Mesendoderm (in vitro differentiated cells): ENCODE results near the gene RNF130.

Source experiments
- DNase-seq: peaks from one replicate; pipeline ENCODE4 v3.0.0; 2013
- H2AK5ac ChIP-seq: 2 replicates; pipeline ENCODE4 v1.6.1; 2013; ENCODE audit warnings: low read length, inconsistent platforms
- H2BK120ac ChIP-seq: 2 replicates; pipeline ENCODE4 v1.6.1; 2013; ENCODE audit warnings: low read depth, mild to moderate bottlenecking, low read length, moderate library complexity, mixed read lengths
- H2BK15ac ChIP-seq: replicated peaks from 2 replicates; pipeline ENCODE4 v1.6.1; 2013; ENCODE audit warnings: low read depth, mild to moderate bottlenecking, moderate library complexity
- H2BK5ac ChIP-seq: 2 replicates; pipeline ENCODE4 v1.6.1; 2013; ENCODE audit warnings: low read length, inconsistent platforms
- H3K18ac ChIP-seq: 2 replicates; pipeline ENCODE4 v1.6.1; 2013; ENCODE audit warnings: mild to moderate bottlenecking, low read length, mixed read lengths
- H3K23ac ChIP-seq: one replicate; pipeline ENCODE4 v1.6.1; 2013; ENCODE audit warnings: low read length
- H3K27ac ChIP-seq: 2 replicates; pipeline ENCODE4 v1.5.1; 2013; ENCODE audit warnings: low read depth, mild to moderate bottlenecking, inconsistent platforms, low read length, moderate library complexity
- H3K27me3 ChIP-seq: 2 replicates; pipeline ENCODE4 v1.6.1; 2013; ENCODE audit warnings: low read length, control low read depth, mild to moderate bottlenecking, inconsistent platforms; ENCODE audit not compliant: insufficient read depth, poor library complexity
- H3K36me3 ChIP-seq: 2 replicates; pipeline ENCODE4 v1.6.1; 2013; ENCODE audit warnings: low read length, inconsistent platforms; ENCODE audit not compliant: control insufficient read depth, insufficient read depth
- H3K4ac ChIP-seq: one replicate; pipeline ENCODE4 v1.6.1; 2013; ENCODE audit warnings: low read depth, mild to moderate bottlenecking, low read length, moderate library complexity
- H3K4me1 ChIP-seq: 2 replicates; pipeline ENCODE4 v1.6.1; 2013; ENCODE audit warnings: low read depth, low read length, inconsistent platforms; ENCODE audit not compliant: control insufficient read depth
- H3K4me2 ChIP-seq: 2 replicates; pipeline ENCODE4 v1.6.1; 2013; ENCODE audit warnings: low read length
- H3K4me3 ChIP-seq: 2 replicates; pipeline ENCODE4 v1.5.1; 2013; ENCODE audit warnings: mild to moderate bottlenecking, low read length
- H3K56ac ChIP-seq: one replicate; pipeline ENCODE4 v1.6.1; 2013; ENCODE audit warnings: low read length
- H3K79me1 ChIP-seq: 2 replicates; pipeline ENCODE4 v1.6.1; 2013; ENCODE audit warnings: low read length, inconsistent platforms
- H3K79me2 ChIP-seq: 2 replicates; pipeline ENCODE4 v1.6.1; 2013; ENCODE audit warnings: mild to moderate bottlenecking, low read length; ENCODE audit not compliant: control insufficient read depth, insufficient read depth
- H3K9ac ChIP-seq: 2 replicates; pipeline ENCODE4 v1.6.1; 2013; ENCODE audit warnings: low read length, inconsistent platforms
- H4K5ac ChIP-seq: one replicate; pipeline ENCODE4 v1.6.1; 2013; ENCODE audit warnings: low read length
- H4K8ac ChIP-seq: one replicate; pipeline ENCODE4 v1.6.1; 2013; ENCODE audit warnings: low read depth, mild to moderate bottlenecking, control low read depth, low read length, moderate library complexity
- whole genome bisulfite sequencing: extraction: QIAGEN DNeasy Blood & Tissue Kit; methylation state at CpG from one replicate; pipeline ENCODE4 v1.1.7; 2013; ENCODE audit warnings: low lambda C conversion rate, missing lambda C conversion rate; ENCODE audit not compliant: insufficient coverage; ENCODE audit errors: extremely low coverage; 5-methylcytosine and 5-hydroxymethylcytosine counted together

The RNF130 gene

DNA sequence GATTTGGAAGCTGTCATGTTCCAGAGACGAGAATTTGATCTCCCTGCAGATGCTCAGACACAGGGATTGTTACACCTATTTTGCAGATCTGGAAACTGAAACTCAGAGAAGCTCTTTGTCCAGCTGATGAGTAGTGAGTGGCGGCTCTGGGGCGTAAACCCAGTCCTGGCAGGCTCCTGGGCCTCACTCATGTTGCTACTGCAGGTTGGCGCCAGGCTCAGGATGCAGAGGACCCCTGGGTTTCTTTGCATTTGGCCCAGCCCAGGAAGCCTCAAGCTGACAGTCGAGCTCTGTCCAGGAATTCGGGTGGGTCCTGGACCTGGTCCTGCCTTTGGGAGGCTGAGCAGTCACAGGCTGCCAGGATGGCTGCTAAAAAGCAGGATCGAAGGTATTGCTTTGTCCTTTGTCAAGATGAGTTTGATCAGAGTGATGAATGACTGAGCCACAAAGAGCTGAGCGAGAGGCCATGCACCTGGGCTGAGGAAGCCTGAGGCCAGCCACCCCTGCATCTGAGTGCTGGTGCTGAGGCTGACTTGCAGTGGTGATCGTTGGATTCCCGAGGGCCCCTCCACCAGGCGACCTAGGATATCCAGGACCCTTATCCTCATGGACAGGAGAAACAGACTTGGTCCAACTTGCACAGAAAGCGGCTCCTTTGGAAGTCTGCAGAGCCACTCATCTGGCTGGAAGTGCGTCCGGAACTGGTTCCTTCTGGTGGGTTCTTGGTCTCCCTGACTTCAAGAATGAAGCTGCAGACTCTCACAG lies 8.3 kb upstream of the RNF130 start:
- H2BK120ac ChIP-seq = no peak overlapping the region
- no peaks in the 10 kb centered on the region for H3K36me3 ChIP-seq
- peaks cover 21% of the 10 kb centered on the region for H3K4me1 ChIP-seq
- no peak overlapping the region for H3K27ac ChIP-seq
- no peak overlapping the region for H3K23ac ChIP-seq
- H3K18ac ChIP-seq = no peak overlapping the region
- DNase-seq = no peak
- H2AK5ac ChIP-seq = no peak overlapping the region
- H3K56ac ChIP-seq = no peak overlapping the region
- H2BK5ac ChIP-seq = no peak overlapping the region
- H3K79me1 ChIP-seq = no peaks in the 10 kb centered on the region
- no CpG with 5 or more reads among the region's 14 CpGs for WGBS
- no peaks in the 10 kb centered on the region for H3K79me2 ChIP-seq
- no peak overlapping the region for H4K5ac ChIP-seq
- H2BK15ac ChIP-seq = no peak overlapping the region
- H3K9ac ChIP-seq = no peak overlapping the region
- no peak overlapping the region for H3K4ac ChIP-seq
- H3K27me3 ChIP-seq = no peaks in the 10 kb centered on the region
- no peak overlapping the region for H3K4me2 ChIP-seq
- H3K4me3 ChIP-seq = no peak overlapping the region
- H4K8ac ChIP-seq = no peak overlapping the region

DNA sequence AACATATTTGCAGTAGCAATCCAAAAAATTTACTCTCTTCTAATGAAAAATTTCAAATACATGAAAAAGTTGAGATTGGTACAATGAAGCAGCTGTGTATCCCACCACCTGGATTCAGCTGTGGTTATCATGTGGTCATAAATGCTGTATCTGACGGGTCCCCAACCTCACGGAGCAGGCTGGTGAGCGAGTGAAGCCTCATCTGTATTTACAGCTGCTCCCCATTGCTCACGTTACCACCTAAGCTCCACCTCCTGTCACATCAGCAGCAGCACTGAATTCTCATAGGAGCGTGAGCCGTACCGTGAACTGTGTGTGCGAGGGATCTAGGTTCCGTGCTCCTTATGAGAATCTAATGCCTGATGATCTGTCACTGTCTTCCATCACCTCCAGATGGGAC lies 6.8 kb upstream of the RNF130 start:
- no peaks in the 10 kb centered on the region for H3K79me1 ChIP-seq
- no peak overlapping the region for H3K4ac ChIP-seq
- H2AK5ac ChIP-seq = no peak overlapping the region
- WGBS = no CpG with 5 or more reads among the region's 9 CpGs
- H2BK15ac ChIP-seq = no peak overlapping the region
- H3K36me3 ChIP-seq = no peaks in the 10 kb centered on the region
- no peak overlapping the region for H4K8ac ChIP-seq
- H2BK120ac ChIP-seq = no peak overlapping the region
- no peak overlapping the region for H3K4me2 ChIP-seq
- H3K23ac ChIP-seq = no peak overlapping the region
- no peak overlapping the region for H3K9ac ChIP-seq
- H3K4me1 ChIP-seq = peaks cover 7% of the 10 kb centered on the region
- no peaks in the 10 kb centered on the region for H3K79me2 ChIP-seq
- H3K27ac ChIP-seq = no peak overlapping the region
- H3K18ac ChIP-seq = no peak overlapping the region
- no peak overlapping the region for H3K56ac ChIP-seq
- H3K4me3 ChIP-seq = no peak overlapping the region
- H4K5ac ChIP-seq = no peak overlapping the region
- H2BK5ac ChIP-seq = no peak overlapping the region
- no peak for DNase-seq
- no peaks in the 10 kb centered on the region for H3K27me3 ChIP-seq

DNA sequence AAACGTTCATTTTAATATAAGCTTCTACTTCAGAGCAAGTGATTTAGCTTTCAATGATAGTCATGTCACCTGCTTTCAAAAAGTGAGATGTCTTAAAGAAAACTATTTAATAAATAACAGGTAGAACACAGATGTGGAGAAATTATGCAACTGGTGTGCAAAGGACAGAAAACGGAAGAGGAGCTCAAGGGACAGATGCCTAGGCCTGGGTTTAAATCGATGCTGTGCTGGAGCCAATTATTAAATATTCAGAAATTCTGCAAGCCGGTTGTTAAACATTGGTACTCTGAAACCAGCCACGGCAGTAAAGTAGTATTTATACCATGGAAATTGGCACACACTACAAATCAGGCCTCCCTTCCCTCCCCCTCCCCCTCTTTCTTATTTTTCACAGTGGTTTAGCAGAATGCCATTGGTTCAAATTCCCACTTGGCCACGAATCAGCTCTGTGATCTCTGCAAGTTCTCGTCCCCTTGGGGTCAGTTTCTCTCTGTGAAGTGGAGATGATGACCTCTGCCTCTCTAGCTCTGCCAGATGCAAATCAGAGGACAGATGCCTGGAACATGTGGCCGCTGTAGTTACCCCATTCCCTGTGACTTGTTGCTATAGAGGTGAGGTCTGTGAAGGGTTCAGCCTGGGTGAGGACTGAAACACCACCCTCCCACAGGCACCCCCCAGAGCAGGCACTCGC lies 6.2 kb upstream of the RNF130 start:
- Histone ChIP-seq H3K9ac (no peak overlapping the region), H3K27ac (no peak overlapping the region)

DNA sequence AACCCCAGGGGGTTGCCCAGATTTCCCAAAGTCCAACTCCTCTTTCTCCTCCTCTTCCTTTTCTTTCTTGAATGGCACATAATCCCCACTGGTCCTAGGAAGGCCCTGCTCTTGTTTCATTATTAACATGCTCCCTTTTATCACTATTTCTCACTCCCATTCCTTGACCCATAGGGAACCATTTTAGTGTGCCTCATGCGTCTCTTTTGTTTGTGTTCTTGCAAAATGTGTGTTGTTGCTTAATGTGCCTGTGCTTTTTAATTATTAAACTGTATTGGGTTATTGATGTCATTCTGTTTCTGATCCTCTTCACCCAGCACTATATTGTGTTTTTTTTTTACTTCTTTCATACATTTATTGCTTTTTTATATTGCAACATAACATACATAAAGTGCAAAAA lies 4.1 kb upstream of the RNF130 start:
- Histone ChIP-seq H3K23ac (no peak overlapping the region), H2BK5ac (no peak overlapping the region), H3K4ac (no peak overlapping the region), H2BK120ac (no peak overlapping the region), H3K18ac (no peak overlapping the region), H4K8ac (no peak overlapping the region), H4K5ac (no peak overlapping the region), H3K27ac (no peak overlapping the region), H3K79me2 (no peaks in the 10 kb centered on the region), H3K4me1 (no peaks in the 10 kb centered on the region), H3K79me1 (no peaks in the 10 kb centered on the region), H3K4me3 (no peak overlapping the region), H3K9ac (no peak overlapping the region), H2BK15ac (no peak overlapping the region), H3K56ac (no peak overlapping the region), H3K4me2 (no peak overlapping the region), H2AK5ac (no peak overlapping the region), H3K27me3 (no peaks in the 10 kb centered on the region), H3K36me3 (no peaks in the 10 kb centered on the region)
- no peak for DNase-seq
- WGBS = no CpG with 5 or more reads among the region's 1 CpG

More for the DNA sequence above, 6.2 kb upstream of the RNF130 start:
- no peaks in the 10 kb centered on the region for H3K79me1 ChIP-seq
- H3K4me2 ChIP-seq = no peak overlapping the region
- no peaks in the 10 kb centered on the region for H3K79me2 ChIP-seq
- H3K4me3 ChIP-seq = no peak overlapping the region
- H2BK5ac ChIP-seq = no peak overlapping the region
- H4K5ac ChIP-seq = no peak overlapping the region
- no peak overlapping the region for H2BK15ac ChIP-seq
- H2BK120ac ChIP-seq = no peak overlapping the region
- H3K27me3 ChIP-seq = no peaks in the 10 kb centered on the region
- no CpG with 5 or more reads among the region's 9 CpGs for WGBS
- no peak overlapping the region for H3K56ac ChIP-seq
- H3K4me1 ChIP-seq = peaks cover 2% of the 10 kb centered on the region
- no peak overlapping the region for H4K8ac ChIP-seq
- no peak overlapping the region for H3K18ac ChIP-seq
- DNase-seq = no peak
- H3K4ac ChIP-seq = no peak overlapping the region
- no peak overlapping the region for H2AK5ac ChIP-seq
- no peaks in the 10 kb centered on the region for H3K36me3 ChIP-seq
- H3K23ac ChIP-seq = no peak overlapping the region

DNA sequence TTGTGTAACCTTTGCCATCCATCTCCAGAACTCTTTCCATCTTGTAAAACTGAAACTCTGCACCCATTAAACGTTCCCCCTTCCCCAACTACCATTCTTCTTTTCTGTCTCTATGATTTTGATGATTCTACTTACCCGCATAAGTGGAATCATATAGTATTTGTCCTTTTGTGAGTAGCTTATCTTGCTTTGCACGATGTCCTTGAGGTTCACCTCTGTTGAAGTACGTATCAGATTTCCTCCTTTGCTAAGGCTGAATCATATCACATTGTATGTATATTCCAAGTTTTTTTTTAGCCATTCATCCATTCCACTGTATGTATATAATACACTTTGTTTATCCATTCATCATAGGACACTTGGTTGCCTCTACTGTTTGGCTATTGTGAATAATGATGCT lies 2.9 kb upstream of the RNF130 start:
- Histone ChIP-seq H2BK15ac (no peak overlapping the region), H2BK5ac (no peak overlapping the region), H3K4ac (no peak overlapping the region), H3K4me1 (peaks cover 4% of the 10 kb centered on the region), H3K4me2 (no peak overlapping the region), H4K8ac (no peak overlapping the region), H3K79me2 (peaks cover 4% of the 10 kb centered on the region), H3K4me3 (no peak overlapping the region), H4K5ac (no peak overlapping the region), H2BK120ac (no peak overlapping the region), H3K79me1 (peaks cover 3% of the 10 kb centered on the region), H3K18ac (no peak overlapping the region), H2AK5ac (no peak overlapping the region), H3K9ac (no peak overlapping the region), H3K36me3 (no peaks in the 10 kb centered on the region), H3K27ac (no peak overlapping the region), H3K23ac (no peak overlapping the region), H3K56ac (no peak overlapping the region), H3K27me3 (no peaks in the 10 kb centered on the region)
- no peak for DNase-seq
- no CpG with 5 or more reads among the region's 4 CpGs for WGBS
